ENCODE measurements around the gene RELN. TPM values are rescaled to one million over a fixed set of nuclear protein-coding genes. Genes with fewer than 3 reads are reported as not detected.

RELN gene
- total RNA-seq, 4 donors from 2014 or later, result 2.2 to 8.6 (median 3.5) TPM

DNA sequence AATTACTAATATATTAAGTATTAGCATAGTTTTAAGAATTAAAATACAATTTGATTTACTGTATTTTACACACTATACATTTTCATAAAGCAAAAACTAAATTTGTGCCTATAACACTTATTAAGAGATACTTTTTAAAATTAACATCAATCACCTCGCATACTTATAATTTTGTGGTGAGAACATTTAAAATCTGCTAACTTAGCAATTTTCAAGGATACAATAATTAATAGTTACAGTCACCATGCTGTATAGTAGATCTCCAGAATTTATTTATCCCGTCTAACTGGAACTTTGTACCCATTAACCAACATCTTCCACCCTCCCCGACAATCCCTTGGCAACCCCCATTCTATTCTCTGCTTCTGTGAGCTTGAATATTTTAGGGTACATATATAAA lies 47.5 kb downstream of the RELN start:
- H3K9me3 ChIP-seq, result no peaks in the 10 kb centered on the region
- H3K27me3 ChIP-seq, result no peaks in the 10 kb centered on the region
- TF ChIP-seq EP300 (IDR thresholded peaks at IDR 0.05) (no peak), POLR2A (IDR thresholded peaks at IDR 0.05) (no peak), POLR2AphosphoS5 (IDR thresholded peaks at IDR 0.05) (no peak), CTCF (IDR thresholded peaks at IDR 0.05) (no peak)
- H3K27ac ChIP-seq, result no peak overlapping the region
- no peaks in the 10 kb centered on the region for H3K4me1 ChIP-seq
- H3K4me3 ChIP-seq, result no peak overlapping the region
- 82 to 91% methylated on average over 3 of the region's 3 CpGs for WGBS, 2 donors (ENCODE audit: low coverage in 1 of 2)
- ATAC-seq, result no peak
- H3K36me3 ChIP-seq, result no peaks in the 10 kb centered on the region

GRCh38 chr7:103940382-103941268 lies 48.8 kb downstream of the RELN start:
- no peak overlapping the region for H3K4me3 ChIP-seq
- no peaks in the 10 kb centered on the region for H3K9me3 ChIP-seq
- no peaks in the 10 kb centered on the region for H3K27me3 ChIP-seq
- 50 to 56% methylated on average over 4 to 6 of the region's 6 CpGs for WGBS, 2 donors (ENCODE audit: low coverage in 1 of 2)
- no peak for ATAC-seq
- H3K4me1 ChIP-seq, result no peaks in the 10 kb centered on the region
- H3K36me3 ChIP-seq, result no peaks in the 10 kb centered on the region
- no peak for TF ChIP-seq EP300 (IDR thresholded peaks at IDR 0.05)
- no peak for TF ChIP-seq POLR2AphosphoS5 (IDR thresholded peaks at IDR 0.05)
- TF ChIP-seq POLR2A (IDR thresholded peaks at IDR 0.05), result no peak
- no peak for TF ChIP-seq CTCF (IDR thresholded peaks at IDR 0.05)
- H3K27ac ChIP-seq, result no peak overlapping the region

DNA sequence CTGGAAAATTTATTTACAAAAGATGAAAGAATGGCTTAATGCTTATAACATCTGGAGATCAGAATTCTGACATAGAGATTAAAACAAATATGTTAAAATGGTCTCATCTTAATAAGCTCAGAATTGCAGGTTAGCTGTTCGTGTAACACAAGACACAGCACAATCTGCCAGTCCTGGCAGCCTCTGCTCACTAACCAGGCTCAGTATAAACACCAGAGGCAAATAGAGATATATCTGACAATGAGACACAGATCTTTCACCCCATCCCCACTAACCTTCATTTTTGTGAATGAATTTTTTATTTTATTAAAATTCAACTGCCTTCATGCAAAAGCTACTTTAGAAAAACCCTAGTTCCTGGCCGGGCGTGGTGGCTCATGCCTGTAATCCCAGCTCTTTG lies 51.8 kb downstream of the RELN start:
- TF ChIP-seq EP300 (IDR thresholded peaks at IDR 0.05), result no peak
- no peak for TF ChIP-seq POLR2AphosphoS5 (IDR thresholded peaks at IDR 0.05)
- no peak for TF ChIP-seq CTCF (IDR thresholded peaks at IDR 0.05)
- no peak for TF ChIP-seq POLR2A (IDR thresholded peaks at IDR 0.05)
- Histone ChIP-seq H3K27ac (no peak overlapping the region), H3K27me3 (no peaks in the 10 kb centered on the region), H3K4me3 (no peak overlapping the region), H3K4me1 (no peaks in the 10 kb centered on the region), H3K9me3 (no peaks in the 10 kb centered on the region), H3K36me3 (no peaks in the 10 kb centered on the region)
- ATAC-seq, result no peak
- WGBS, 2 donors (ENCODE audit: low coverage in 1 of 2), result 54 to 71% methylated on average over 2 to 3 of the region's 3 CpGs

GRCh38 chr7:103936558-103936957 lies 52.9 kb downstream of the RELN start:
- no peak for ATAC-seq
- no peak for TF ChIP-seq EP300 (IDR thresholded peaks at IDR 0.05)
- no peak for TF ChIP-seq POLR2AphosphoS5 (IDR thresholded peaks at IDR 0.05)
- 51 to 77% methylated on average over 1 to 2 of the region's 2 CpGs for WGBS, 2 donors (ENCODE audit: low coverage in 1 of 2)
- H3K27ac ChIP-seq, result no peak overlapping the region
- H3K4me3 ChIP-seq, result no peak overlapping the region
- no peaks in the 10 kb centered on the region for H3K9me3 ChIP-seq
- no peaks in the 10 kb centered on the region for H3K36me3 ChIP-seq
- no peaks in the 10 kb centered on the region for H3K4me1 ChIP-seq
- no peaks in the 10 kb centered on the region for H3K27me3 ChIP-seq

GRCh38 chr7:103934508-103934907 lies 55.0 kb downstream of the RELN start:
- WGBS, 2 donors (ENCODE audit: low coverage in 1 of 2), result 0 to 13% methylated on average over 1 of the region's 1 CpG
- Histone ChIP-seq H3K27ac (no peak overlapping the region), H3K36me3 (no peaks in the 10 kb centered on the region), H3K4me1 (no peaks in the 10 kb centered on the region), H3K4me3 (no peak overlapping the region), H3K27me3 (no peaks in the 10 kb centered on the region), H3K9me3 (no peaks in the 10 kb centered on the region)
- ATAC-seq, result no peak
- no peak for TF ChIP-seq POLR2AphosphoS5 (IDR thresholded peaks at IDR 0.05)

DNA sequence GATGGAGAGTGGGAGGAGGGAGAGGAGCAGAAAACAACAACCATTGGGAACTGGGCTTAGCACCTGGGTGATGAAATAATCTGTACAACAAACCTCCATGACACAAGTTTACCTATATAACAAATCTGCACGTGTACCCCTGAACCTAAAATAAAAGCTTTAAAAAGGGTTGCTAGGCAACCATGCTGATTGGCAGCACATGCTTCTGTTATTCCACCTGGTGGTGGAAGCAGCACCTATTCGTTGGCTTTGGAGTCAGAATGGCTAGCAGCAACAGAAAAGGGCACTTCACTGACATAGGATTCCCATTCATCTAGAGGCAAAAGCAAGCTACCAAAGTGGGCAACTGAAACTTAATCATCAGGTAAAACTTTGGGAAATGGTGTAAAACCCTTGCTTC lies 57.1 kb downstream of the RELN start:
- no peaks in the 10 kb centered on the region for H3K9me3 ChIP-seq
- WGBS, 2 donors (ENCODE audit: low coverage in 1 of 2), result 28 to 67% methylated on average over 1 to 2 of the region's 2 CpGs
- no peaks in the 10 kb centered on the region for H3K4me1 ChIP-seq
- TF ChIP-seq POLR2AphosphoS5 (IDR thresholded peaks at IDR 0.05), result no peak
- TF ChIP-seq EP300 (IDR thresholded peaks at IDR 0.05), result no peak
- no peak for TF ChIP-seq POLR2A (IDR thresholded peaks at IDR 0.05)
- TF ChIP-seq CTCF (IDR thresholded peaks at IDR 0.05), result no peak
- ATAC-seq, result no peak
- H3K4me3 ChIP-seq, result no peak overlapping the region
- H3K27me3 ChIP-seq, result no peaks in the 10 kb centered on the region
- H3K36me3 ChIP-seq, result no peaks in the 10 kb centered on the region
- H3K27ac ChIP-seq, result no peak overlapping the region

All from gastroesophageal sphincter (tissue), 4 donors.